HG03108 (cell line): Measurements from ENCODE around the gene ZSWIM1.
"Not testable (repeated sequence)": the region's sequence is repeated elsewhere in the genome, so short reads cannot be mapped to it uniquely, and the experiment has no call there.

Source experiments
- ATAC-seq: cut with Tn5 transposase; IDR thresholded peaks from one replicate; pipeline ENCODE4 v1.9.1; 2021; ENCODE audit warnings: moderate library complexity; ENCODE audit not compliant: unreplicated experiment

Gene ZSWIM1

GRCh38 chr20:45887346-45887715 is 6.3 kb downstream of the ZSWIM1 start, which contains the start of gene SPATA25:
Gene SPATA25 (minus strand): TSS chr20:45887622. CDS start chr20:45887590, 32 bp downstream.
- no peak for ATAC-seq

GRCh38 chr20:45888681-45889080 is 7.7 kb downstream of the ZSWIM1 start:
- no peak for ATAC-seq

GRCh38 chr20:45890077-45890984 is 9.3 kb downstream of the ZSWIM1 start:
- peak; percentile 25 for ATAC-seq

GRCh38 chr20:45890985-45891983 is 10.3 kb downstream of the ZSWIM1 start, which contains the start of the genes CTSA and NEURL2:
Gene CTSA (plus strand): TSS chr20:45891335. CDS start chr20:45891569, 234 bp downstream.
Gene NEURL2 (minus strand): TSS chr20:45891208. CDS start chr20:45890991, 217 bp downstream.
- ATAC-seq, result peak; percentile 68

- ATAC-seq, result no peak
These were observed 11.2 kb downstream of the ZSWIM1 start for GRCh38 chr20:45892049-45892825.

GRCh38 chr20:45892828-45893500 is 11.9 kb downstream of the ZSWIM1 start:
- no peak for ATAC-seq

- no peak for ATAC-seq
These were observed 12.8 kb downstream of the ZSWIM1 start for GRCh38 chr20:45893831-45894230.

- ATAC-seq, result no peak
These were observed 13.8 kb downstream of the ZSWIM1 start for GRCh38 chr20:45894797-45895196.

GRCh38 chr20:45896641-45897161 is 15.7 kb downstream of the ZSWIM1 start:
- no peak for ATAC-seq

- no peak for ATAC-seq
These were observed 16.3 kb downstream of the ZSWIM1 start for GRCh38 chr20:45897289-45897688.

GRCh38 chr20:45897692-45898091 is 16.7 kb downstream of the ZSWIM1 start:
- ATAC-seq, result no peak

- ATAC-seq, result no peak
These were observed 17.3 kb downstream of the ZSWIM1 start for GRCh38 chr20:45898285-45898684.

GRCh38 chr20:45899046-45899835 is 18.2 kb downstream of the ZSWIM1 start:
- ATAC-seq, result no peak

GRCh38 chr20:45901332-45901731 is 20.3 kb downstream of the ZSWIM1 start:
- ATAC-seq, result not testable (repeated sequence)

- no peak for ATAC-seq
These were observed 21.2 kb downstream of the ZSWIM1 start for GRCh38 chr20:45902199-45902701.

GRCh38 chr20:45904583-45905504 is 23.8 kb downstream of the ZSWIM1 start:
- no peak for ATAC-seq

- ATAC-seq, result no peak
These were observed 24.6 kb downstream of the ZSWIM1 start for GRCh38 chr20:45905505-45906079.
